ENCODE results near the gene DGCR2. TPM values are rescaled to one million over a fixed set of nuclear protein-coding genes. Genes with fewer than 3 reads are reported as not detected.

The DGCR2 gene
- total and polyA plus RNA-seq, 10 of the 15 experiments (the other 5 are each of a cell fraction or from before 2014, with no cell fraction given) = 0.19 to 28.4 (median 16.0) TPM

- ChIA-PET SMC1A (ENCODE audit: uncharacterized antibody, unreplicated experiment) (no interaction called here), RAD21 (ENCODE audit: unreplicated experiment) (no interaction called here), POLR2A (no interaction called here), CTCF (no interaction called here)
- intact Hi-C loops (cut with micrococcal nuclease; ENCODE audit: unreplicated experiment) = no loop called here
- no peak for TF ChIP-seq HDAC2 (IDR thresholded peaks at IDR 0.05)
- TF ChIP-seq SIX5 (IDR thresholded peaks at IDR 0.05; ENCODE audit: low read depth, low read length, severe bottlenecking) = no peak
- no peak for TF ChIP-seq EZH2 (IDR thresholded peaks at IDR 0.05; ENCODE audit: borderline replicate concordance, control insufficient read depth, low read depth, low read length)
- no peak for TF ChIP-seq DPF2 (IDR thresholded peaks at IDR 0.05)
- no peak for TF ChIP-seq ZNF592 (IDR thresholded peaks at IDR 0.05)
- no peak for TF ChIP-seq EED (IDR thresholded peaks at IDR 0.05; ENCODE audit: low read depth)
- TF ChIP-seq STAT3 (IDR thresholded peaks at IDR 0.05; ENCODE audit: low read depth, low read length) = no peak
- TF ChIP-seq RFX5 (IDR thresholded peaks at IDR 0.05; ENCODE audit: low read depth, low read length) = no peak
- TF ChIP-seq SREBF2 (IDR thresholded peaks at IDR 0.05; ENCODE audit: low read length) = no peak
- no peak for TF ChIP-seq E4F1 (IDR thresholded peaks at IDR 0.05; ENCODE audit: borderline replicate concordance, partially characterized antibody)
- no peak for TF ChIP-seq FOXK2 (IDR thresholded peaks at IDR 0.05)
- no peak for TF ChIP-seq TCF7 (IDR thresholded peaks at IDR 0.05; ENCODE audit: borderline replicate concordance)
- no peak for TF ChIP-seq GATAD2B (conservative IDR thresholded peaks at IDR 0.05; ENCODE audit: low read depth)
- TF ChIP-seq ZNF207 (IDR thresholded peaks at IDR 0.05; ENCODE audit: borderline replicate concordance) = no peak
- TF ChIP-seq BCL3 (IDR thresholded peaks at IDR 0.05; ENCODE audit: borderline replicate concordance, insufficient read depth, low read depth, low read length, poor library complexity, severe bottlenecking) = no peak
- no peak for TF ChIP-seq HDGF (IDR thresholded peaks at IDR 0.05)
- TF ChIP-seq GABPA (IDR thresholded peaks at IDR 0.05; ENCODE audit: low read depth) = no peak
- H3K4me1 ChIP-seq (ENCODE audit: control insufficient read depth, insufficient read depth, low read length) = no peaks in the 10 kb centered on the region
- no peak overlapping the region for H3K4me3 ChIP-seq
- no peaks in the 10 kb centered on the region for H3K36me3 ChIP-seq (ENCODE audit: control insufficient read depth in 2 of 2, insufficient read depth in 2 of 2, low read length in 1 of 2)
- 34% methylated on average over 12 of the region's 12 CpGs for WGBS (ENCODE audit: insufficient coverage, insufficient replicate concordance, low lambda C conversion rate, missing lambda C conversion rate)
- H3K9me3 ChIP-seq (replicated peaks; ENCODE audit: control insufficient read depth, insufficient read depth, low read length) = no peaks in the 10 kb centered on the region
- no peak for ATAC-seq
- no peaks in the 10 kb centered on the region for H3K27me3 ChIP-seq (replicated peaks in 1 of 2; ENCODE audit: control insufficient read depth in 2 of 2, insufficient read depth in 2 of 2, low read length in 1 of 2)
- DNase-seq (ENCODE audit: low read depth, low spot score) = no peak
- no peaks in the 10 kb centered on the region for H4K20me1 ChIP-seq (ENCODE audit: control insufficient read depth, insufficient read depth)
- H3K27ac ChIP-seq (ENCODE audit: control insufficient read depth, insufficient read depth) = no peak overlapping the region
- FAIRE-seq = no peak
- BruUV-seq (replicated peaks) = no TSS peak
- H3K4me2 ChIP-seq (ENCODE audit: control insufficient read depth, insufficient read depth) = no peak overlapping the region
- no peaks in the 10 kb centered on the region for H3K79me2 ChIP-seq (ENCODE audit: control insufficient read depth, insufficient read depth, low read length)
- no peak overlapping the region for H2AFZ ChIP-seq (ENCODE audit: control insufficient read depth, low read depth, low read length)
- in situ Hi-C loops (cut with MboI) = no loop called here
- no peak overlapping the region for H3K9ac ChIP-seq (ENCODE audit: control insufficient read depth, insufficient read depth, low read length)
Observed at GRCh38 chr22:18997306-18997924, 124.8 kb downstream of the DGCR2 start.
